Breast epithelium (tissue), 3 donors: ENCODE results near the gene MTHFR.

ENCODE experiments used
- CTCF ChIP-seq, 3 donors: fragments of 450-650 bp; IDR thresholded peaks; one replicate each; pipeline ENCODE4 v1.5.1; 2016 to 2017; ENCODE audit warnings: antibody characterized with exemption in 3 of 3, mild to moderate bottlenecking in 3 of 3, moderate library complexity in 3 of 3
- POLR2A ChIP-seq: fragments of 450-650 bp; IDR thresholded peaks from one replicate; pipeline ENCODE4 v1.6.1; 2016; ENCODE audit warnings: antibody characterized with exemption, mild to moderate bottlenecking, moderate library complexity

DNA sequence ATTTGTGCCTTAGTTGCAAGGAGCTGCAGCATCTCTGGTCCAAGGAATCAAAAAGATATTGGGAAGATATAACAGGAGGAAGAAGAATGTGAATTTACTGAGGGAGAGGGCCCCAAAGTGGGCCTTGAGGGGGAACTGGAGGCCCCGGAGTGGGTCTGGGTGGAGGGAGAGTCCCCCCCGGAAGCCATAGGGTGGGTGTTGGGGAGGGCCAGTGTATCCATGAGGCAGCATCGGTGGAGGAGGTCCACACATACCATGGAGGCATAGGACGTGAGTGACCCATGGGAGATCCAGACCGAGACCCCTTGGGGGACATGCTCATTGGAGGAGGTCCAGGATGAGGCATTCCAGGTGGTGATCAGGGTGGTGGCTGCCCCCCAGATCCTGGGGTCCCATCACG, 44.5 kb downstream of the MTHFR start:
- TF ChIP-seq CTCF (IDR thresholded peaks at IDR 0.05) (no peak), POLR2A (no peak)
